Measurements from ENCODE around the gene CYTH2.

CYTH2 gene

GRCh38 chr19:48476176-48476575 lies 7.0 kb downstream of the CYTH2 start:
- TF ChIP-seq CTCF (IDR thresholded peaks at IDR 0.05; ENCODE audit: insufficient read depth, low read length, poor library complexity, severe bottlenecking): no peak
- TF ChIP-seq EZH2phosphoT487 (conservative IDR thresholded peaks at IDR 0.05; ENCODE audit: low read length): no peak
- H3K4me3 ChIP-seq (ENCODE audit: insufficient read depth, low read length, poor library complexity, severe bottlenecking): no peak overlapping the region
- no peaks in the 10 kb centered on the region for H3K27me3 ChIP-seq (ENCODE audit: low read length)
- H3K27ac ChIP-seq (ENCODE audit: low read depth, low read length): no peak overlapping the region
- no peaks in the 10 kb centered on the region for H3K9me3 ChIP-seq (ENCODE audit: insufficient read depth, low read length)
- no peaks in the 10 kb centered on the region for H3F3A ChIP-seq (ENCODE audit: insufficient read depth)
- no peak overlapping the region for H3K9ac ChIP-seq (ENCODE audit: low read length)
- no peak overlapping the region for H3K4me2 ChIP-seq (ENCODE audit: low read depth, low read length, poor library complexity, severe bottlenecking)
- H3K36me3 ChIP-seq (ENCODE audit: low read length): no peaks in the 10 kb centered on the region
- H3K79me2 ChIP-seq (ENCODE audit: insufficient read depth, low read length): no peaks in the 10 kb centered on the region
- H4K20me1 ChIP-seq (ENCODE audit: low read depth, low read length): no peaks in the 10 kb centered on the region
- no peak overlapping the region for H2AFZ ChIP-seq (ENCODE audit: low read depth, low read length, severe bottlenecking)
- H3K9me2 ChIP-seq (replicated peaks; ENCODE audit: insufficient read depth, low read length): no peaks in the 10 kb centered on the region

- H3K4me2 ChIP-seq (ENCODE audit: low read depth, low read length, poor library complexity, severe bottlenecking): no peak overlapping the region
- H3K9ac ChIP-seq (ENCODE audit: low read length): no peak overlapping the region
- no peaks in the 10 kb centered on the region for H4K20me1 ChIP-seq (ENCODE audit: low read depth, low read length)
- TF ChIP-seq EZH2phosphoT487 (conservative IDR thresholded peaks at IDR 0.05; ENCODE audit: low read length): no peak
- no peak for TF ChIP-seq CTCF (IDR thresholded peaks at IDR 0.05; ENCODE audit: insufficient read depth, low read length, poor library complexity, severe bottlenecking)
- H2AFZ ChIP-seq (ENCODE audit: low read depth, low read length, severe bottlenecking): no peak overlapping the region
- H3K27ac ChIP-seq (ENCODE audit: low read depth, low read length): no peak overlapping the region
- no peaks in the 10 kb centered on the region for H3K79me2 ChIP-seq (ENCODE audit: insufficient read depth, low read length)
- no peak overlapping the region for H3K4me3 ChIP-seq (ENCODE audit: insufficient read depth, low read length, poor library complexity, severe bottlenecking)
- H3K9me2 ChIP-seq (replicated peaks; ENCODE audit: insufficient read depth, low read length): no peaks in the 10 kb centered on the region
- H3K9me3 ChIP-seq (ENCODE audit: insufficient read depth, low read length): no peaks in the 10 kb centered on the region
- no peaks in the 10 kb centered on the region for H3K36me3 ChIP-seq (ENCODE audit: low read length)
- H3K27me3 ChIP-seq (ENCODE audit: low read length): no peaks in the 10 kb centered on the region
- H3F3A ChIP-seq (ENCODE audit: insufficient read depth): 0 out of 2 replicates have a peak, but pooled peaks cover 5% of the 10 kb centered on the region
These were observed 8.0 kb downstream of the CYTH2 start for GRCh38 chr19:48477067-48477685.

GRCh38 chr19:48477698-48478338 lies 8.6 kb downstream of the CYTH2 start:
- Histone ChIP-seq H3K4me3 (ENCODE audit: insufficient read depth, low read length, poor library complexity, severe bottlenecking) (no peak overlapping the region), H3K79me2 (ENCODE audit: insufficient read depth, low read length) (no peaks in the 10 kb centered on the region), H3K36me3 (ENCODE audit: low read length) (no peaks in the 10 kb centered on the region), H3F3A (ENCODE audit: insufficient read depth) (0 out of 2 replicates have a peak, but pooled peaks cover 5% of the 10 kb centered on the region), H3K9me2 (replicated peaks; ENCODE audit: insufficient read depth, low read length) (no peaks in the 10 kb centered on the region), H3K9me3 (ENCODE audit: insufficient read depth, low read length) (no peaks in the 10 kb centered on the region), H3K27ac (ENCODE audit: low read depth, low read length) (no peak overlapping the region), H4K20me1 (ENCODE audit: low read depth, low read length) (no peaks in the 10 kb centered on the region), H3K4me2 (ENCODE audit: low read depth, low read length, poor library complexity, severe bottlenecking) (no peak overlapping the region), H3K9ac (ENCODE audit: low read length) (no peak overlapping the region), H3K27me3 (ENCODE audit: low read length) (no peaks in the 10 kb centered on the region), H2AFZ (ENCODE audit: low read depth, low read length, severe bottlenecking) (no peak overlapping the region)
- TF ChIP-seq EZH2phosphoT487 (conservative IDR thresholded peaks at IDR 0.05; ENCODE audit: low read length) (no peak), CTCF (IDR thresholded peaks at IDR 0.05; ENCODE audit: insufficient read depth, low read length, poor library complexity, severe bottlenecking) (no peak)
